Kidney tubule cell (primary cell): ENCODE results near the gene RSPO4.

Source experiments
- DNase-seq: peaks from one replicate; pipeline ENCODE4 v3.0.0-alpha.2; 2018; ENCODE audit warnings: low spot score

RSPO4 gene

DNA sequence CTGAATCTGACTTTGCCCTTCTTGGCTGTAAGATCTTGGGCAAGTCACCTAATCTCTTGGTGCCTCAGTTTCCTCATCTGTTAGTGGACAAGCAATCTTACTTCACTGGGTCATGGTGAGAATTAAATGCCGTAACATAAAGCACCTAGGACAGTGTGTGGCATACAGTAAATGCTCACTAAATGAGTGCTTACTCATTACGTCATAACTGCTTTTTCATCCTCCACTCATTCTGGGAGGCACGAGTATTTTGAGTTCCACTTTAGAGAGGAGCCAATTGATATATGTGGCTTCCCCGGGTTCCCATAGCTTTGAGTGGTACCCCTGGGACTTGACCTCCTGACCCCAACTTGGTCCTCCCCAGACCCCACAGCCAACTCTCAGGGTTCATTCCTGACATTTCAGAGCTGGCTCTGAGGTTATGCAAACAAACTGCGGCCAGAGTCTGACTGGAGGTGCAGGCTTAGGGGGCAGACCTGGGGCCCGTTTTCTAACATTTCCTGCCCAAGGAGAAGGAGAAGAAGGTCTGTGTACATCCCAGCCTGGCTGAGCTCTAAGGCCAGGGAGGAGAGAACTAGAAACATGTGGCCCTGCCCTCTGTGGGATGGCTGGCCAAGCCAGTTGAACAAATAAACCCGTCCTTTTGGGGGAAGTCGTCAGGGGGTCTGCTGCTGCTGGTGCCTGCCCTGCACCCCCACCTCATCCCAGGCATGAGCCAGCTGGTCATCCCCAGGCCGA is 91.8 kb downstream of the RSPO4 start:
- DNase-seq, result no peak

DNA sequence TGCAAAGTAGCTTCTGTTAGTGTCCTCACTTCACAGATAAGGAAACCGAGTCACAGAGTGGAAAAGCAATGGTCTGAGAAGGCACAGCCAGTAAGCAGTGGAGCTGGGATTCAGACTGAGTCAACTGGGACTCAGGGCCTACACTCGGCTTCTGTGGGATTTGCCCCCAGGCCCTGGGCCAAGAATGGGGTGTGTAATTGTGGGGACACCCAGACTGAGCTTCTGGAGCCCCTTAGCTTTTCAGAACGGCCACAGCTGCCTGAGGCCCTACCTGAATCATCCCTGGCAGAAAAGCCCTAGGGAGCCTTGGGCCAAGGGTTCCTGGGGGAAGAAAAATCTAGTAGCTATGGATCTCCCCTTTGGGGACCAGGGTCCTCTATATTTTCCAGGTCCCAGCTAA is 92.5 kb downstream of the RSPO4 start:
- DNase-seq, result no peak
